Small intestine (tissue), 7 donors: Measurements from ENCODE around the gene SDHA. TPM values are rescaled to one million over a fixed set of nuclear protein-coding genes. Genes with fewer than 3 reads are reported as not detected.
"Not testable (repeated sequence)": the region's sequence is repeated elsewhere in the genome, so short reads cannot be mapped to it uniquely, and the experiment has no call there.

Experiments used
- DNase-seq, 2 donors: peaks; one replicate each; pipeline versions ENCODE4 v3.0.0 to v3.0.0-alpha.2; 2013
- FAIRE-seq: peaks from 2 replicates; lab custom pipeline; 2012; peaks lifted over from hg19 to GRCh38; lab: Jason Lieb, UNC
- H3K27ac ChIP-seq, 3 donors: one replicate each; pipeline ENCODE4 v1.5.1; 2013; ENCODE audit warnings: low read length in 2 of 3, mild to moderate bottlenecking in 2 of 3, control low read depth in 1 of 3, inconsistent platforms in 1 of 3, low read depth in 1 of 3, moderate library complexity in 1 of 3
- H3K27me3 ChIP-seq, 3 donors: one replicate each; pipeline ENCODE4 v1.6.1; 2013; ENCODE audit warnings: low read length in 3 of 3, inconsistent platforms in 1 of 3; ENCODE audit not compliant: control insufficient read depth in 3 of 3, insufficient read depth in 3 of 3
- H3K36me3 ChIP-seq, 3 donors: one replicate each; pipeline ENCODE4 v1.6.1; 2013; ENCODE audit warnings: low read length in 3 of 3, inconsistent platforms in 1 of 3, low read depth in 1 of 3, mild to moderate bottlenecking in 1 of 3, moderate library complexity in 1 of 3; ENCODE audit not compliant: control insufficient read depth in 3 of 3, insufficient read depth in 2 of 3
- H3K4me1 ChIP-seq, 3 donors: one replicate each; pipeline ENCODE4 v1.6.1; 2013; ENCODE audit warnings: low read length in 2 of 3, inconsistent platforms in 1 of 3, low read depth in 1 of 3, mild to moderate bottlenecking in 1 of 3, moderate library complexity in 1 of 3; ENCODE audit not compliant: control insufficient read depth in 3 of 3, insufficient read depth in 2 of 3
- H3K4me3 ChIP-seq, 3 donors: one replicate each; pipeline ENCODE4 v1.5.1; 2013; ENCODE audit warnings: low read length in 3 of 3, control low read depth in 1 of 3, inconsistent platforms in 1 of 3, low read depth in 1 of 3, mild to moderate bottlenecking in 1 of 3, moderate library complexity in 1 of 3
- H3K9me3 ChIP-seq, 2 donors: one replicate each; pipeline ENCODE4 v1.6.1; 2013; ENCODE audit warnings: low read depth in 1 of 2, low read length in 1 of 2; ENCODE audit not compliant: control insufficient read depth in 2 of 2, insufficient read depth in 1 of 2
- WGBS, 3 donors: extraction: QIAGEN DNeasy Blood & Tissue Kit; methylation state at CpG; one replicate each; pipeline ENCODE4 v1.1.7; 2013; 5-methylcytosine and 5-hydroxymethylcytosine counted together
- polyA plus RNA-seq, 4 donors: library from polyadenylated mRNA; stranded (reverse) in 3 of 4; unstranded in 1 of 4; fragments of 200-250 nt in 3 of 4; fragments of 120-200 nt in 1 of 4; gene quantifications; one replicate each; pipeline versions ENCODE4 v1.2.1 to v1.2.3, GENCODE V29; 2013
- donor health status: healthy with polysubstance abuse.
- donor health status: control.
- donor health status: control.
- donor health status: Bipolar disorder and iron deficiency.
- donor health status: healthy.

The SDHA gene
- polyA plus RNA-seq, 4 donors: 115 to 377 (median 268) TPM

- peaks cover 5 to 45% (median 19%) of the 10 kb centered on the region in 3 donors for H3K36me3 ChIP-seq
- not testable (repeated sequence) for DNase-seq, H3K27me3 ChIP-seq, H3K4me1 ChIP-seq, H3K27ac ChIP-seq, H3K4me3 ChIP-seq, FAIRE-seq
- peaks cover 0 to 21% of the 10 kb centered on the region in 2 donors for H3K9me3 ChIP-seq
- 76 to 87% (median 82%) methylated on average over 12 of the region's 12 CpGs for WGBS, 3 donors
Observed at GRCh38 chr5:243683-244367, 25.7 kb downstream of the SDHA start.

GRCh38 chr5:245717-246116 is 27.6 kb downstream of the SDHA start:
- FAIRE-seq, H3K4me3 ChIP-seq, H3K27me3 ChIP-seq, H3K27ac ChIP-seq, DNase-seq, H3K4me1 ChIP-seq: not testable (repeated sequence)
- H3K36me3 ChIP-seq: peaks cover 9 to 37% (median 21%) of the 10 kb centered on the region in 3 donors
- peaks cover 0 to 23% of the 10 kb centered on the region in 2 donors for H3K9me3 ChIP-seq
- 88 to 96% (median 90%) methylated on average over 5 of the region's 5 CpGs for WGBS, 3 donors

DNA sequence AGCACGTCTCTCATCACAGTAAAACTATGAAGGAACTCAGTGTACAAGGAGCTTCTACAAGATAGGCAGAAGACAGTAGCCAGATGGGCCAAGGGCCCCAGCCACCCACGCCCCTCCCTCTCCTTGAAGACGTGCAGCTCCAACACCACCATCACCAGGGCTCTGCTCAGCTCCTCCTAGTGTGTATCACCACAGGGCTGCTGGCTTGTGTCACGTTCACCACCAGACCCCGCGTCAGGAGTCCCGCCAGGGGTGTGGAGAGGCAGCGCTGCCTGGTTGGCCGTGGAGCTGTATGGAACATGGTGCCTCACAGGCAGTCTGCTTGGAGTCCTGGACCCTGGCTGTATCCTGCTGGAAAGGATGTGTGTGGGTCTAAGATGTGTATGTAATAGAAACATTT is 32.3 kb downstream of the SDHA start:
- not testable (repeated sequence) for H3K4me3 ChIP-seq, H3K4me1 ChIP-seq, H3K27ac ChIP-seq, H3K27me3 ChIP-seq, FAIRE-seq, DNase-seq
- Histone ChIP-seq H3K9me3 (peaks cover 0 to 10% of the 10 kb centered on the region in 2 donors), H3K36me3 (peaks cover 7 to 39% (median 12%) of the 10 kb centered on the region in 3 donors)
- WGBS, 3 donors: 84 to 90% (median 88%) methylated on average over 5 to 9 of the region's 9 CpGs

GRCh38 chr5:251016-251415 is 32.9 kb downstream of the SDHA start:
- not testable (repeated sequence) for H3K4me1 ChIP-seq, H3K4me3 ChIP-seq, H3K9me3 ChIP-seq, H3K27me3 ChIP-seq, DNase-seq, FAIRE-seq
- WGBS, 3 donors: 93 to 96% (median 94%) methylated on average over 7 to 9 of the region's 12 CpGs
- peaks cover 7 to 39% (median 12%) of the 10 kb centered on the region in 3 donors for H3K36me3 ChIP-seq
- H3K27ac ChIP-seq: peak overlapping the region in 1 of 3 donors; percentile 93

DNA sequence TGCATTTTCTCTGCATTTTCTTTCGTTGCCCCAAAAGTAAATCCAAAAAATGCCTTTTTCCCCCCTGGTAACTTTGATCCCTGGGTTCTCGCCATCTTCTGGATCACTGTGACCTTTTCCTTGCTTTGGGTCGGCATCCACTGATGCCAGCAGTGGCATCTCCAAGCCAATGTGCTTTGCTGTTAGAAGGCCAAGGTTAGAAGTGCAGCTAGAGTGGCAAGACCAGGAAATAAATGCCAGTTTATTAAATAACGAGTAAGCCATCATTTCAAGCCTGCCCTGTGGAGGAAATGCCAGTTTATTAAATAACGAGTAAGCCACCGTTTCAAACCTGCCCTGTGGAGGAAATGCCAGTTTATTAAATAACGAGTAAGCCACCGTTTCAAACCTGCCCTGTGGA is 33.4 kb downstream of the SDHA start:
- not testable (repeated sequence) for FAIRE-seq, H3K4me3 ChIP-seq, DNase-seq, H3K27me3 ChIP-seq, H3K9me3 ChIP-seq, H3K4me1 ChIP-seq
- peaks cover 7 to 40% (median 10%) of the 10 kb centered on the region in 3 donors for H3K36me3 ChIP-seq
- WGBS, 3 donors: 29 to 59% (median 38%) methylated on average over 6 to 8 of the region's 8 CpGs
- H3K27ac ChIP-seq: peak overlapping the region in 2 of 3 donors; percentile 20 to 93

DNA sequence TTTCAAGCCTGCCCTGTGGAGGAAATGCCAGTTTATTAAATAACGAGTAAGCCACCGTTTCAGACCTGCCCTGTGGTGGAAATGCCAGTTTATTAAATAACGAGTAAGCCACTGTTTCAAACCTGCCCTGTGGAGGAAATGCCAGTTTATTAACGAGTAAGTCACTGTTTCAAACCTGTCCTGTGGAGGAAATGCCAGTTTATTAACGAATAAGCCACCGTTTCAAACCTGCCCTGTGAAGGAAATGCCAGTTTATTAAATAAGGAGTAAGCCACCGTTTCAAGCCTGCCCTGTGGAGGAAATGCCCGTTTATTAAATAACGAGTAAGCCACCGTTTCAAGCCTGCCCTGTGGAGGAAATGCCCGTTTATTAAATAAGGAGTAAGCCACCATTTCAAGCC is 33.9 kb downstream of the SDHA start:
- H3K36me3 ChIP-seq: peaks cover 7 to 44% (median 10%) of the 10 kb centered on the region in 3 donors
- WGBS, 3 donors: 13 to 51% (median 29%) methylated on average over 11 of the region's 11 CpGs
- not testable (repeated sequence) for H3K4me3 ChIP-seq, H3K9me3 ChIP-seq, FAIRE-seq, DNase-seq, H3K4me1 ChIP-seq, H3K27me3 ChIP-seq
- H3K27ac ChIP-seq: peak overlapping the region in 2 of 3 donors; percentile 93 to 94

GRCh38 chr5:252546-252945 is 34.4 kb downstream of the SDHA start:
- no peak for FAIRE-seq
- H3K36me3 ChIP-seq: peaks cover 7 to 49% (median 9%) of the 10 kb centered on the region in 3 donors

DNA sequence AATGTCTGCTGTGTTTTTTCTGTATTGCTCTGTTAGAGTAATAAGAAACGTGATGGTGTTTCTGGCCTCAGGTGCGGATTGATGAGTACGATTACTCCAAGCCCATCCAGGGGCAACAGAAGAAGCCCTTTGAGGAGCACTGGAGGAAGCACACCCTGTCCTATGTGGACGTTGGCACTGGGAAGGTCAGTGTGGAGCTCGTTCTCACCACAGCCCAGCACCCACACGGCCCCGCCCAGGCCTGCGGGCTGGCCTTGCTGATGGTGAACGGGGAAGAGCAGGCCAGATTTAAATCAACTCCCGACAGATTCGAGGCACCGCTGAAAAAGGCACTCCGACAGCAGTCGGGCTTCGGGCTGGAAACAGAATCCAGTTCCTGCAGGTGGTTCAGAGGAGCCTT is 36.2 kb downstream of the SDHA start:
- DNase-seq, H3K4me1 ChIP-seq, H3K4me3 ChIP-seq, H3K9me3 ChIP-seq, FAIRE-seq, H3K27me3 ChIP-seq: not testable (repeated sequence)
- Histone ChIP-seq H3K27ac (peak overlapping the region; percentile 46 to 84 (median 72)), H3K36me3 (peaks cover 1 to 50% (median 6%) of the 10 kb centered on the region in 3 donors)
- WGBS, 3 donors: 85 to 95% (median 89%) methylated on average over 9 to 13 of the region's 15 CpGs

More at GRCh38 chr5:252546-252945, 34.4 kb downstream of the SDHA start:
- Histone ChIP-seq H3K27ac (peak overlapping the region in 2 of 3 donors; percentile 93 to 94), H3K9me3 (peaks cover 0 to 5% of the 10 kb centered on the region in 2 donors), H3K27me3 (no peaks in the 10 kb centered on the region), H3K4me1 (peaks cover 0 to 10% (median 0%) of the 10 kb centered on the region in 3 donors), H3K4me3 (peak overlapping the region in 1 of 3 donors; percentile 15)
- 11 to 49% (median 24%) methylated on average over 10 of the region's 10 CpGs for WGBS, 3 donors
- peak in 1 of 2 donors; percentile 64 for DNase-seq
